ENCODE results near the gene PDE4B. TPM values are rescaled to one million over a fixed set of nuclear protein-coding genes. Genes with fewer than 3 reads are reported as not detected.

PDE4B gene
- total RNA-seq, result 52.1 and 106 TPM in 2 replicates

DNA sequence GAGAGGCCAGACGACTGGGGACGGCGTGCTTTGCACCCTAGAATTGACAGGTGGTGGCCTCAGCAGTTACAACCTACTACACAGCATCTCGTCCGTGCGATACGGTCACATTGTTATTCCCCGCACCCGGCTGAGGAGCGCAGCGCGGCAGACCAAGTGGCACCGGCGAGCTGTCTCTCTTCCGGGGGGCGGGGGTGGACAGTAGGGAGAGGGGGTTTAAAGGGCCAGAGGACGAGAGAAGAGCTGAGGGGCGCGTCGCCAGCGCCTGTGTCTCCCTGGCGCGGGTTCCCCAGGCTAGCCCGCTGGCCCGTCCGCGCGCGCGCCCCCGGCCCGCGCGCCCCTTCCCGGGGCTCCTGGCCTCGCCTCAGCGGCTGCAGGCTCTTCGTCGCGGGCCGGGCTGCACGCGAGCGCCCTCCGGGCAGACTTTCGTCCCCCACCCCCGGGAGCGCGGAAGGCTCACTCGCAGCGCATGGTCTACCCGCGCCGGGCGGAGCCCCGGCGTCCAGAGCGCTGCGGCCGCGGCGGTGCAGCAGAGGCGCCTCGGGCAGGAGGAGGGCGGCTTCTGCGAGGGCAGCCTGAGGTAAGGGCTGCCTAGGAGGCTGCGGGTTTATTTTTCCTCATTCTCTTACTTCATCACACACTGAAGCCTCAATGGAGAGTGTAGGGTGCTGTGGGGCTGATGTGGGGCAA, at the start of gene PDE4B:
PDE4B (plus strand) TSS at position 227 of the 690 bp plus-strand sequence.

Small RNA genes within 50 kb of the gene (small RNA-seq; reads per million reads assigned to genes)
- gene RN7SL854P, result not detected
- gene RNU4-88P, result not detected

Data from articular chondrocyte of knee joint (primary cell).